ENCODE measurements around the gene XYLB. TPM values are rescaled to one million over a fixed set of nuclear protein-coding genes. Genes with fewer than 3 reads are reported as not detected.
"Not testable (repeated sequence)": the region's sequence is repeated elsewhere in the genome, so short reads cannot be mapped to it uniquely, and the experiment has no call there.

The XYLB gene
- total RNA-seq, 2 experiments from 2014 or later, result 5.9 to 6.9 TPM

DNA sequence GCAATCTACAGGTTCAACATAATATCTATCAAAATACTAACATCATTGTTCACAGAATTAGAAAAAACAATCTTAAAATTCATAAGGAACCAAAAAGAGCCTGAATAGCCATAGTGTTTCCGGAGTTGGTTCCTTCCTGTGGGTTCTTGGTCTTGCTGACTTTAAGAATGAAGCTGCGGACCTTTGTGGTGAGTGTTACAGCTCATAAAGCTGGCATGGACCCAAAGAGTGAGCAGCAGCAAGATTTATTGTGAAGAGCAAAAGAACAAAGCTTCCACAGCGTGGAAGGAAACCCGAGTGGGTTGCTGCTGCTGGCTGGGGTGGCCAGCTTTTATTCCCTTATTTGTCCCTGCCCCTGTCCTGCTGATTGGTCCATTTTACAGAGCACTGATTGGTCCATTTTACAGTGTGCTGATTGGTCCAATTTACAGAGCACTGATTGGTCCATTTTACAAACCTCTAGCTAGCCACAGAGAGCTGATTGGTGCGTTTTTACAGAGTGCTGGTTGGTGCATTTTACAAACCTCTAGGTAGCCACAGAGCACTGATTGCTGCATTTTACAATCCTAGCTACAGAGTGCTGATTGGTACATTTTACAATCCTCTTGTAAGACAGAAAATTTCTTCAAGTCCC, 92.0 kb downstream of the XYLB start:
- POLR2A ChIA-PET, CTCF ChIA-PET: not testable (repeated sequence)

DNA sequence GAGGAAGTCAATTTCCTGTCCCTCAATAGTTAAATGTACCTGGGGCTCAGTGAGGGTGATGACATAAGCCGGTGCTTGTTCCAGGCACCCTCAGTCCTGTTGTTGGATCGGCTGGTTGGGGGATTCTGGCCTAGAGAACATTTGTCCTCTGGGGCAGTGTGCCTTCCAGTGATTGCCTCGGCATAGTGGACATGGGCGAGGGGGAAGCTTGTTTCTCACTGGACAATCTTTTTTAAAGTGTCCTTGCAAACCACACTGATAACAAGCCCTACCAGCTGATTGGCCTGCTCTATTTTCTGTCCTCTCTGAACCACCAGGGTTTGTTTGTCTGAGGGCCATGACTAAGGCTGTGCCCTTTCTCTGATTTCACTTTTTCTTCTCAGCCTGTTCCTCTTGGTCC, 96.6 kb downstream of the XYLB start:
- CTCF ChIA-PET, result interaction anchor here (0.7 kb wide), 1 partner anchor 37 kb away, joined by 6 read pairs; no protein-coding TSS in a partner anchor
- POLR2A ChIA-PET, result not testable (repeated sequence)

DNA sequence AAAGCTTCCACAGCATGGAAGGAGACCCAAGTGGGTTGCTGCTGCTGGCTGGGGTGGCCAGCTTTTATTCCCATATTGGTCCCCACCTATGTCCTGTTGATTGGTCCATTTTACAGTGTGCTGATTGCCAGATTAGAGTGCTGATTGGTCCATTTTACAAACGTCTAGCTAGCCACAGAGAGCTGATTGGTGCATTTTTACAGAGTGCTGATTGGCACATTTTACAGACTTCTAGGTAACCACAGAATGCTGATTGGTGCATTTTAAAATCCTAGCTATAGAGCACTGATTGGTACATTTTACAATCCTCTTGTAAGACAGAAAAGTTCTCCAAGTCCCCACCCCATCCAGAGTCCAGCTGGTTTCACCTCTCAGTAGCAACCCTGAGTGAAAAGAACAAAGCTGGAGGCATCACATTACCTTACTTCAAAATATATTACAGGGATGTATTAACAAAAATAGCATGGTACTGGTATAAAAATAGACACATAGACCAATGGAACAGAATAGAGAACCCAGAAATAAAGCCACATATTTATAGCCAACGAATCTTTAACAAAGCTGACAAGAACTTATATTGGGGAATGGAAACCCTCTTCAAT, 99.6 kb downstream of the XYLB start:
- POLR2A ChIA-PET, result no interaction called here
- CTCF ChIA-PET, result no interaction called here

DNA sequence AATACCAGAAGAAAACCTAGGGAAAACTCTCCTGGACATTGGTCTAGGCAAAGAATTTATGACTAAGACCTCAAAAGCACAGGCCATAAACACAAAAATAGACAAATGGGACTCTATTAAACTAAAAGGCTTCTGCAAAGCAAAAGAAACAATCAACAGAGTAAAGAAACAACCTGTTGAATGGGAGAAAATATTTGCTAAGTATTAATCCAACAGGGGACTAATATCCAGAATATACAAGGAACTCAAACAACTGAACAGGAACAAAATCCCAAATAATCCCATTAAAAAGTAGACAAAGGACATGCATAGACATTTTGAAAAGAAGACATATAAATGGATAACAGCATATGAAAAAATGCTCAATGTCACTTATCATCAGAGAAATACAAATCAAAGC, 100.2 kb downstream of the XYLB start:
- ChIA-PET POLR2A (no interaction called here), CTCF (no interaction called here)

DNA sequence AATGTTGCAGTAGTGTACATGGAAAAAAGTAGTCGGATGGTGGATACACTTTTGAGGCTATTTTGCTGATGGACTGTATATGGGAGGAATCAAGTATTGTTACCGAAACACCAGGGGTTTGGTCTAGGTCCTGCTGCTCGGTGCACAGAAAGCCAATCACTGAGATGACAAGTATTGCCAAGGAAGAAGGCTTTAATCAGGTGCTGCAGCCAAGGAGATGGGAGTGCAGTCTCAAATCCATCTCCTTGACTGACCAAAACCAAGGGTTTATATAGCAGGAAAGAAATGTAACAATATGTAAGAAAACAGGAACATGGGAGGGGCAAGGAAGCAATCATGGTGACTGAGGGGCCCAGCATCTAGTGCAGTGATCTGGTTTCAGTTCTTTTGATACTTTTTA, 104.3 kb downstream of the XYLB start:
- ChIA-PET CTCF (no interaction called here), POLR2A (no interaction called here)

DNA sequence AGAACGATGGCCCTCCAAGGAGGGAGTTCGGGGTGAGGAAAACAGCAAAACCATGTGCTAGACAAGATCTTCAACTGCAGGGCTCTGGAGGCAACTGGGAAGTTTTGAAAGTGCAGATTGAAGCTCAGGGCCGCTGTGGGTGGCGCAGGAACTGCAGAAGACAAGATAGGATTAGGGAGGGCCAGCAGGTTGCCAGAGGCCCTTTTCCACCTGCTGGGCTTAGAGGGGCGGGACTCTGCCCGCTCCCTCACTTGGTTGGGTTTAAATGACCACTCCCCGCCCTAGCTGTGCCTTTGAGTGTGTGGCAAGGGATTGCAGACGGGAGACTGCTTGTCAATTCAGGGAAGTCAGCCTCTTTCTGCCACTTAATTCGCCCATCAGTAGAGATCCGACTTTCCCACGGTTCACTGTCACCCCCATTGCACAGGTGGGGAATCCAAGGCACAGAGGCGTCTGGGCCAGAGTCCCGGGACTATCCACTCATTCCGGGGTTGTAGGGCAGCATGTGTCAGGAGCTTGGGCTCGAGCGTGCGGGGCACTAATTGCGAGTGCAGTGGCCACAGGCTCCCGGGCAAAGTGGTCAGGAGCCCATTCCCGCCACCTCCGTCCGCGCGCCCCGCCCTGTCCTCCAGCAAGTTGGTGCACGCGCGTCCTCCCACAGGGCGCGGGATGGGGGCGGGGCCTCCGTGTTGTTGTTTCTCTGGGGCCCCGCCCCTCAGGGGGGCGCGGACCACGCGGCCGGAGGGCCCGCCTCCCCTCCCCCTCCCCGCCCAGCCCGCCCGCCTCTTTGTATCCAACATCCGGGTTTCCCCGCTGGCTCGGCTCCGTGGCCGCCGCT, 106.7 kb downstream of the XYLB start, which contains the start of gene ACVR2B:
Gene ACVR2B (plus strand): TSS at position 816 of the 838 bp plus-strand sequence. CDS start 433 bp downstream, outside the sequence.
- ChIA-PET CTCF (no interaction called here), POLR2A (no interaction called here)

DNA sequence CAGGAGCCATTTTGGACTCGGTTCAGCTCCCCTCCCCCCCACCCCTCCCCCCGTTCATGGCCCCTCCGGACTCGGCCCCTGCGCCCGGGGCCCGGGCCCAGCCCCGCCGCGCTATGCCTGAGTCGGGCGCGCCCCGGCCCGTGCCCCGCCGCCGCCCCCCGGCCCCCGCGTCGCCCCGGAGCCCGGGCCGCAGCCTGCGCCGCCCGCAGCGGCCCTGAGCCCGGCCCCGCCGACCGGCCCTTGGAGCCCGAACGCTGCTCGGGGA, 107.3 kb downstream of the XYLB start:
- ChIA-PET CTCF (no interaction called here), POLR2A (no interaction called here)

DNA sequence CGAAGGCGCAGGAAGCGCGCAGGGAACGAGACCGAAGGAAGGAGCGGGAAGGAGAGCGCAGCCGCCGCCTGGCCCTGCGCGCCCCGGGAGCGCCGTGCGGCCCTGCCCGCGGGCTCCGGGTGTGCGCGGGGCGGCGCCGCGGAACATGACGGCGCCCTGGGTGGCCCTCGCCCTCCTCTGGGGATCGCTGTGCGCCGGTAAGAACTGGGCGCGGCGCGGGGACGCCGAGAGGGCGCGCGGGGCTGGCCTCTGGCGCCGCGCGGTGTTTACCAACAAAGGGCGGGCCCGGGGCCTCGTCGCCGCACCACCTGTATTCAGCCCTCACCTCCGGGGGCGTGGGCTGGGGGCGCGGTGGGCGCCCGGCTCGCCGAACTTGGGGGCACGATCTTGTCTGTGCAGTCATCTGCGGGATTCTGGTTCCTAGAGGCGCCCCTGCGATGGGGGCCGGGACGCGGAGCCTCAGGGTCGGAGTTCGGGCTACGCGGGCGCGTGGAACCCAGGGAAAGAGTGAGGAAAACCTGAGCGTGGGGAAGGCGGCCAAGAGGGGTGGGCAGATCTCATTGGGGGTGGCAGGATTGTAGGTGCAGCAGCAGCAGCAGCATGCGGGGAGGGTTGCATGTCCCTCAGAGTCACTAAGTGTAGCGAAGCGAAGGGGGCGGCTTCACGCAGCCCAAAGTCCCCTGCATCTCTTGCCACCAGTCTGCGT, 107.7 kb downstream of the XYLB start:
- POLR2A ChIA-PET, result no interaction called here
- CTCF ChIA-PET, result interaction anchor here (1.7 to 2.4 kb wide), 2 partner anchors 25 to 108 kb away, joined by 11 to 15 read pairs; partner anchors contain the start of gene XYLB

DNA sequence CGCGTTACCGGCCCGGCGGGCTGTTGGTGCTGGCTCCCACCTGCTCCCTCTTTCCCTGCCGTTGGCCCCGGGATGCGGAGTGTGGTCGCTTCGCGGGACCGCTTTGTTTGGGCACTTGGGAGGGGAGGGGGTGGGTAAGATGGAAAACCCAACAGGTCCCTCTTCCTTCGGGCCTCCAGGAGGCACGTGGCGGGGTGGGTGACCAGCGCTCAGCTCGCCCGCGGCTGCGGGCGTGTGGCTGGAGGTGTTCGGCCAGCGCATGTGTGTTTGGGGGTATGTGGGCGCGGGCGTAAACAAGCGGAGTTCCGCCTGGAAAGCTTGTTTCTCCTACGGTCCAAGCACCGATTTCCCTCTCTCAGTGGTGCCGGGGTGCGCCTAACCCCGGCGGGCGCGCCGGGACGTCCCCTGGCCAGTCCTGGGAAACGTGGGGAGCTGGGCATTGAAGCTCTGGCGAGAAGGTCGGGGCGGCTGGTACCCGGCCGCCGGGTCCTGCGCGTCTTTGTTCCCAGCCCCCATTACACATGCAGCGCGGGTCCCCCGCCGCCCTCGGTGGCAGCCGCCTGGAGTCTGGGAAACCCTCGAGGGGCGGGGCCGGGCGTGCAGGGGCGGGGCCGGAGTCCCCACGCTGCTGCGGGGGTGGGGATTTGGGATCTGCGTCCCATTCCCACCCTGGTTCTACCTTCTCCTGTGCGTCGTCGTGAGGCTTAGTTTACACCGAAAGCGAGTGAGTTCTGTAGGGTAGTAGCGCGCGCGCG, 108.5 kb downstream of the XYLB start:
- ChIA-PET CTCF (interaction anchor here (0.9 to 2.4 kb wide), 3 partner anchors 15 to 109 kb away, joined by 3 to 15 read pairs (median 11); partner anchors contain the start of gene XYLB), POLR2A (interaction anchor here (0.6 to 1.1 kb wide), 3 partner anchors 108 to 481 kb away, joined by 3 to 4 read pairs (median 3); partner anchors contain the start of gene XYLB)

DNA sequence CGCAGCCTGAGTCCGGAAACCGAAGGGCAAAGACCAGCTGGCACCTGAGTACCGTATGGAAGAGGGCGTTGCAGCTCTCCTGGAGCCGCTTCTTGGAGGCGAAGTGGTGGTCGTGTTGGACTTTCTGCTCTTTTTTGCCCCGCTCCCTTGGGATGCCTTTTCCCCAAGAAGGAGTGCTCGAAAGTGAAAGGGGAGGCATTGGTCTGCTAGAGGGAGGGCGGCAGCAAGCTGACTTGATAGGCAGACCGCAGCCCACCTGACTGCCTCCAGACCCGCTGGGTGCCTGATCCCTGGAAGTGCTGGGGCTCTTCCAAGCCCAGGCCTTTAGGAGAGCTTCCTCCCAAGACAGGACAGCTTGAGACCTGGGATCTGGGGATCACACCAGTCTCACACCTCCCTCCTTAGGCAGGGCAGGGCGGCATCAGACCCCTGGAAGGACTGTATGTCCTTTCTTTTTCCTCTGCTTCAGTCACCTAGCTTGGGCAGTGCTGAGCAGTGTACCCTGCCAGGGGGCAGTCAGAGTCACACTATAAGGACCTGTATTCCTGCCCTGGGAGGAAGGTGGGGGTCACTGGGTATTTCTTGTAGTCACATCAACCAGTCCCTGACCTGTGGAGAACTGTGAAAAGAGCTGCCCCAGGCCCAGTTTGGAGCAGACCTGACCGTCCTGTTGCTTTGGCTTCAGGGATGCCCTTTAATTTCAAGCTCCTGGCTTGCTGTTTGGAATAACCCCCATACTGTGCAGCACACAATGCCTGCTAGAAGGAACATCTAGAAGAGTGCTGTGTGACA, 109.2 kb downstream of the XYLB start:
- POLR2A ChIA-PET, result interaction anchor here (0.6 to 1.1 kb wide), 3 partner anchors 109 to 482 kb away, joined by 3 to 4 read pairs (median 3); partner anchors contain the start of gene XYLB
- CTCF ChIA-PET, result interaction anchor here (0.9 to 2.4 kb wide), 4 partner anchors 14 to 337 kb away, joined by 3 to 15 read pairs (median 7); partner anchors contain the start of gene XYLB

DNA sequence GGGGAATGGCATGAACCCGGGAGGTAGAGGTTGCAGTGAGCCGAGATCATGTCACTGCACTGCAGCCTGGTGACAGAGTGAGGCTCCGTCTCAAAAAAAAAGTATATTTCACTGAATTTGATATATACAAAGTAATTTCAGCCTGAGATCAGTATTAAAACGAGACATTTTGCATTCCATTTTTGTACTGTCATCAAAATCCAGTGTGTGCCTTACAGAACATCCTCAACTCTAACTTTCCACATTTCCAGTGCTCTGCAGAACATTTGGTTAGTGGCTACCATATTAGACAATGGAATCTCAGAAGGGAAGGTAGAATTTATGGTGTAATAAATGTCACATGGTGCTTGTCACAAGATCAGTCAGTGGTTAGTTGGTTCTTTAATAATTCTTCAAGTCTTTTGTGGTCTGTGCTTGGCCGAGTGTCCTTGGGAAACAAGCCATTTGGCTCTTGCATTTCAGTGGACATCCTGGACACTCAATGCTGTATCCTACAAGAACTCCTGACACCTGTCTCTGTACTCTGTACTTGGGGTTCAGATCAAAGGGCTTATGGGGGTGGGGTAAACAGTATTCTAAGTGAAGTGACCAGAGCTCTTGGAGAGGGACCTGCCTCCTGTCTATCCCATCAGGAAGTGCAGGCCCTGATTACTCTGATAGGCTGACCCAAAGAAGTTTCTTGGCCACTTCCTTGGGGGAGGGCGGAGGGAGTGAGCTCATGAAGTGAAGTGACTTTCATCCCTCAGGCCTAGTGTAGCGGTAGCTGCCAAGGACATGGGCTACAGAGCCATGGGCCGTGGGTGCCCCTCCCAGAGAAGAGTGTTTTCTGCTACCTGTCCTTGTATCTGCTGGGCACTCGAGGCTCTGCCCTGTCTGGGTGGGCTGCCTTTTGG, 110.8 kb downstream of the XYLB start:
- ChIA-PET CTCF (no interaction called here), POLR2A (no interaction called here)

DNA sequence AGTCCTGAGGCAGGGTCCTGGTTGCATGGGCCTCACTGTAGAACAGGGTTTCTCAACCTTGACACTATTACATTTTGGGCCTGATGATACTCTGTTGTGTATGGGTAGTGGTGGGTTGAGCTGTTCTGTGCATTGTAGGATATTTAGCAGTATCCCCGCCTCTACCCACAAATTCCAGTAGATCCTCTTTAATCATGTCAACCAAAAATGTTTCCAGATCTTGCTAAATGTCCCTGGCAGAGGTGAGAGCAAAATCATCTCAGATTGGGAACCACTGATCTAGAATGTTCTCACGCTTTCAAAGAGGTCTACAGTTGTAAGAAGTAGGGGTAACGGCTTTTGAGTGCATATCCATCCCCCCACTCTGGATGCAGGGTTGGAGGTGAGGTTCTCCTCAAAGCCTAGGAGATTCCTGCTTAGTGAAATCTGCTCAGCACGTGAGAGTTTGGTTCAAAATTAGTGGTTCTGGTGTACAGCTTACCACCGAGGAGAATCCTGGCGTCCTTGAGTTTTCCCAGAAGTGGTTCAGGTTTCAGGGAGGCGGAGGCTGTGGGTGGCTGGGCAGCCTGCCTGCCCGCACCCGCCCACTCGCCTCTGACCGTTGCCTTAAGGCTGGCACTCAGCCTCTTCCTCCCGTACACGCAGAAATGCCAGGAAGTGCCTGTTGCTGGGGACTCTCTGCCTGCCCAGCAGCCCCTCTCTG, 112.4 kb downstream of the XYLB start:
- ChIA-PET POLR2A (no interaction called here), CTCF (interaction anchor here (0.6 kb wide), 1 partner anchor 8 kb away, joined by 3 read pairs; no protein-coding TSS in a partner anchor)

DNA sequence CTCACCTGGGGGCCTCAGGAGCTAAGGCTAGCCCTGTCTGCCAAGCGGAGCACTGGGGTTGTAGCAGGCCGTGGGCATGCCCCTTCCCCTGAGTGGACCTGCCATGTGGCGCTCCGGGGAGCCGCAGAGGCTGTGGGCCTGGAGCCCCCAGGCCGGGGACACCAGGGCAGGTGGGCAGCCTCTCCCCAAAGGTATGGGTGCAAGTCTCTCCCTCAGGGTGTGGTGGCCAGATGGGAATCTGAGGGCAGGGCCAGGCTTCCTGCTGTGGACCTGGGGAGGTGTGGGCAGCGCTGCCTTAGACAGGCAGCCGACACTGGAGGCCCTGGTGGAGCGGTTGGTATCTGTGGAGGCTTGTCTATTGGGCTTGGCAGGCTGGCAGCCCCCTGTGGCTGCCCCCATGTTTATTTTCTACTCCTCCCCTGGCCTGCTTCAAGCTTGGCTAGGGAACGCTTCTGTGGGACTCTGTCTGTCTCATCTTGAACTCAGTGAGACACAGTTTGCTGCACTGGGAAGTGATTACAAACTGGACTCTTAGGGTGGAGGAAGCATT, 113.0 kb downstream of the XYLB start:
- ChIA-PET POLR2A (no interaction called here), CTCF (interaction anchor here (0.6 kb wide), 1 partner anchor 8 kb away, joined by 3 read pairs; no protein-coding TSS in a partner anchor)

DNA sequence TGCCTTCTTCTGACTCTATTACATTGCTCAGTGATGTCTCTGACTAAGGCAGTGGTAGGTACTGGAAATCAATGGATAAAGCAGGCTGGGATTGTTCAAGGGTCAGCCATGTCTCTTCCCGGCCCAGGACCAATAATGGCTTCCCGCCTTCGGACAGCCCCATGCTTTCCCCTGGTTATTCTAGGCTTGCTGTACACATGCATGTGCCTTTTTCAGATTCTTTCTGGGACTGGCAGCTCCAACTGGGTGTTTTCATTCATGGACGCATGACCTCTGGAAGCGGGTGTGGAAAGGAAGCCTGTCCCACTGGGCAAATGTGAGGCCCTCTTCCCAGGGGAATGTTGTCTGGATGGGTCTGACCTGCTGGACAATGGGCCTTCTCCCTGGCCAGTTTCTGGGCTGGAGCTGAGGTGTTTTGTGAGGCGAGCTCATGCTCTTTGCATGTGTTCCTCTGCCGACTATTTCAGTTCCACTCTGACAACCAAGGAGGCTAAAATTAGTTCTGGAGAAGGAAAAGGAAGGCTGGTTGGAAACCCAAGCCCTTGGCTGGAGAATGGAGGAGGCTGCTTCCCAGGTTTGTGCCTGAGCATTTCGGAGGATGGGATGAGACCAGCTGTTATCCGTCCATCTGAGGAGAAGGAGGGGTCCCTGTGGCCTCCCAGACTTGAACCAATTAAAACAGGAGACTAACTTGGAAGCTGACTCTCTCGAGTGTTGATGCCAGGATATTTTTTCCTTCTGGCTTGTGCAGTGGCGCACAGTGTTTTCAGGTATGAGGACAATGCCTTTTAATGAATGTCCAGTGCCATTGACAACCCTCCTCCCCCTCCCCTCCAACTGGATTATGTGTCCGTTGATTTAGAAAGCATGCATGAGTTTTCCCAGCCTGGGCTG, 114.0 kb downstream of the XYLB start:
- POLR2A ChIA-PET, result no interaction called here

More for the DNA sequence above, 114.0 kb downstream of the XYLB start:
- CTCF ChIA-PET, result interaction anchor here (1.0 kb wide), 1 partner anchor 13 kb away, joined by 3 read pairs; no protein-coding TSS in a partner anchor

Measured in activated CD8-positive, alpha-beta memory T cell treated with anti-CD3 and anti-CD28 coated beads for 36 hours (primary cell).